ENCODE measurements around the gene PSMC1.

DNA sequence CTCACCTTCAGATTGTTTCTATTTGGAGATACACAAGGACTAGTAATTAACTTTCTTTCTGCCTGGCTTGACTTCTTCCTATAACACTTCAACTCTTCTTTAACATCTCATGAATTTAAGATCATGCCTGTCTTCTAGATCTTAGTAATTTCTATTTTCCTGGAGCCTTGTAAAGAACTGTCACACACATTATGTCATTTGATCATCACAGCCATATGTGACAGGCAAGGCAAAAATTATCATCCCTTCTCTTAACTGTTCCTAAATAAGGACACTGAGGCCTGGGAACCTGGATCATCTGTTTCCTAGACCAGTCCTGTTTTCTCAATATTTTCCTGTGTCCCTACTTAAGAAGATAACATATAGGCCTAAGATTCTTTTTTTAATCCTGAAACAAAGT is 48.1 kb downstream of the PSMC1 start:
- TF ChIP-seq, protein P1, sequence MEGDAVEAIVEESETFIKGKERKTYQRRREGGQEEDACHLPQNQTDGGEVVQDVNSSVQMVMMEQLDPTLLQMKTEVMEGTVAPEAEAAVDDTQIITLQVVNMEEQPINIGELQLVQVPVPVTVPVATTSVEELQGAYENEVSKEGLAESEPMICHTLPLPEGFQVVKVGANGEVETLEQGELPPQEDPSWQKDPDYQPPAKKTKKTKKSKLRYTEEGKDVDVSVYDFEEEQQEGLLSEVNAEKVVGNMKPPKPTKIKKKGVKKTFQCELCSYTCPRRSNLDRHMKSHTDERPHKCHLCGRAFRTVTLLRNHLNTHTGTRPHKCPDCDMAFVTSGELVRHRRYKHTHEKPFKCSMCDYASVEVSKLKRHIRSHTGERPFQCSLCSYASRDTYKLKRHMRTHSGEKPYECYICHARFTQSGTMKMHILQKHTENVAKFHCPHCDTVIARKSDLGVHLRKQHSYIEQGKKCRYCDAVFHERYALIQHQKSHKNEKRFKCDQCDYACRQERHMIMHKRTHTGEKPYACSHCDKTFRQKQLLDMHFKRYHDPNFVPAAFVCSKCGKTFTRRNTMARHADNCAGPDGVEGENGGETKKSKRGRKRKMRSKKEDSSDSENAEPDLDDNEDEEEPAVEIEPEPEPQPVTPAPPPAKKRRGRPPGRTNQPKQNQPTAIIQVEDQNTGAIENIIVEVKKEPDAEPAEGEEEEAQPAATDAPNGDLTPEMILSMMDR (conservative IDR thresholded peaks at IDR 0.05; ENCODE audit: low read depth in 2 of 2), result no peak
- TF ChIP-seq CREB1 (CRISPR knock-in tag; IDR thresholded peaks at IDR 0.05; ENCODE audit: low read depth) (no peak), EZH2 (IDR thresholded peaks at IDR 0.05; ENCODE audit: low read depth, unreplicated experiment) (no peak), STAT1 (IDR thresholded peaks at IDR 0.05; ENCODE audit: unreplicated experiment) (no peak), POLR2AphosphoS5 (IDR thresholded peaks at IDR 0.05; ENCODE audit: low read depth) (no peak)
- TF ChIP-seq, protein P2, sequence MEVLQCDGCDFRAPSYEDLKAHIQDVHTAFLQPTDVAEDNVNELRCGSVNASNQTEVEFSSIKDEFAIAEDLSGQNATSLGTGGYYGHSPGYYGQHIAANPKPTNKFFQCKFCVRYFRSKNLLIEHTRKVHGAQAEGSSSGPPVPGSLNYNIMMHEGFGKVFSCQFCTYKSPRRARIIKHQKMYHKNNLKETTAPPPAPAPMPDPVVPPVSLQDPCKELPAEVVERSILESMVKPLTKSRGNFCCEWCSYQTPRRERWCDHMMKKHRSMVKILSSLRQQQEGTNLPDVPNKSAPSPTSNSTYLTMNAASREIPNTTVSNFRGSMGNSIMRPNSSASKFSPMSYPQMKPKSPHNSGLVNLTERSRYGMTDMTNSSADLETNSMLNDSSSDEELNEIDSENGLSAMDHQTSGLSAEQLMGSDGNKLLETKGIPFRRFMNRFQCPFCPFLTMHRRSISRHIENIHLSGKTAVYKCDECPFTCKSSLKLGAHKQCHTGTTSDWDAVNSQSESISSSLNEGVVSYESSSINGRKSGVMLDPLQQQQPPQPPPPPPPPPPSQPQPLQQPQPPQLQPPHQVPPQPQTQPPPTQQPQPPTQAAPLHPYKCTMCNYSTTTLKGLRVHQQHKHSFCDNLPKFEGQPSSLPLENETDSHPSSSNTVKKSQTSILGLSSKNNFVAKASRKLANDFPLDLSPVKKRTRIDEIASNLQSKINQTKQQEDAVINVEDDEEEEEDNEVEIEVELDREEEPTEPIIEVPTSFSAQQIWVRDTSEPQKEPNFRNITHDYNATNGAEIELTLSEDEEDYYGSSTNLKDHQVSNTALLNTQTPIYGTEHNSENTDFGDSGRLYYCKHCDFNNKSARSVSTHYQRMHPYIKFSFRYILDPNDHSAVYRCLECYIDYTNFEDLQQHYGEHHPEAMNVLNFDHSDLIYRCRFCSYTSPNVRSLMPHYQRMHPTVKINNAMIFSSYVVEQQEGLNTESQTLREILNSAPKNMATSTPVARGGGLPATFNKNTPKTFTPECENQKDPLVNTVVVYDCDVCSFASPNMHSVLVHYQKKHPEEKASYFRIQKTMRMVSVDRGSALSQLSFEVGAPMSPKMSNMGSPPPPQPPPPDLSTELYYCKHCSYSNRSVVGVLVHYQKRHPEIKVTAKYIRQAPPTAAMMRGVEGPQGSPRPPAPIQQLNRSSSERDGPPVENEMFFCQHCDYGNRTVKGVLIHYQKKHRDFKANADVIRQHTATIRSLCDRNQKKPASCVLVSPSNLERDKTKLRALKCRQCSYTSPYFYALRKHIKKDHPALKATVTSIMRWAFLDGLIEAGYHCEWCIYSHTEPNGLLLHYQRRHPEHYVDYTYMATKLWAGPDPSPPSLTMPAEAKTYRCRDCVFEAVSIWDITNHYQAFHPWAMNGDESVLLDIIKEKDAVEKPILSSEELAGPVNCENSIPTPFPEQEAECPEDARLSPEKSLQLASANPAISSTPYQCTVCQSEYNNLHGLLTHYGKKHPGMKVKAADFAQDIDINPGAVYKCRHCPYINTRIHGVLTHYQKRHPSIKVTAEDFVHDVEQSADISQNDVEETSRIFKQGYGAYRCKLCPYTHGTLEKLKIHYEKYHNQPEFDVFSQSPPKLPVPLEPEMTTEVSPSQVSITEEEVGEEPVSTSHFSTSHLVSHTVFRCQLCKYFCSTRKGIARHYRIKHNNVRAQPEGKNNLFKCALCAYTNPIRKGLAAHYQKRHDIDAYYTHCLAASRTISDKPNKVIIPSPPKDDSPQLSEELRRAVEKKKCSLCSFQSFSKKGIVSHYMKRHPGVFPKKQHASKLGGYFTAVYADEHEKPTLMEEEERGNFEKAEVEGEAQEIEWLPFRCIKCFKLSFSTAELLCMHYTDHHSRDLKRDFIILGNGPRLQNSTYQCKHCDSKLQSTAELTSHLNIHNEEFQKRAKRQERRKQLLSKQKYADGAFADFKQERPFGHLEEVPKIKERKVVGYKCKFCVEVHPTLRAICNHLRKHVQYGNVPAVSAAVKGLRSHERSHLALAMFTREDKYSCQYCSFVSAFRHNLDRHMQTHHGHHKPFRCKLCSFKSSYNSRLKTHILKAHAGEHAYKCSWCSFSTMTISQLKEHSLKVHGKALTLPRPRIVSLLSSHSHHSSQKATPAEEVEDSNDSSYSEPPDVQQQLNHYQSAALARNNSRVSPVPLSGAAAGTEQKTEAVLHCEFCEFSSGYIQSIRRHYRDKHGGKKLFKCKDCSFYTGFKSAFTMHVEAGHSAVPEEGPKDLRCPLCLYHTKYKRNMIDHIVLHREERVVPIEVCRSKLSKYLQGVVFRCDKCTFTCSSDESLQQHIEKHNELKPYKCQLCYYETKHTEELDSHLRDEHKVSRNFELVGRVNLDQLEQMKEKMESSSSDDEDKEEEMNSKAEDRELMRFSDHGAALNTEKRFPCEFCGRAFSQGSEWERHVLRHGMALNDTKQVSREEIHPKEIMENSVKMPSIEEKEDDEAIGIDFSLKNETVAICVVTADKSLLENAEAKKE (CRISPR knock-in tag; IDR thresholded peaks at IDR 0.05), result no peak
- TF ChIP-seq, protein P3, sequence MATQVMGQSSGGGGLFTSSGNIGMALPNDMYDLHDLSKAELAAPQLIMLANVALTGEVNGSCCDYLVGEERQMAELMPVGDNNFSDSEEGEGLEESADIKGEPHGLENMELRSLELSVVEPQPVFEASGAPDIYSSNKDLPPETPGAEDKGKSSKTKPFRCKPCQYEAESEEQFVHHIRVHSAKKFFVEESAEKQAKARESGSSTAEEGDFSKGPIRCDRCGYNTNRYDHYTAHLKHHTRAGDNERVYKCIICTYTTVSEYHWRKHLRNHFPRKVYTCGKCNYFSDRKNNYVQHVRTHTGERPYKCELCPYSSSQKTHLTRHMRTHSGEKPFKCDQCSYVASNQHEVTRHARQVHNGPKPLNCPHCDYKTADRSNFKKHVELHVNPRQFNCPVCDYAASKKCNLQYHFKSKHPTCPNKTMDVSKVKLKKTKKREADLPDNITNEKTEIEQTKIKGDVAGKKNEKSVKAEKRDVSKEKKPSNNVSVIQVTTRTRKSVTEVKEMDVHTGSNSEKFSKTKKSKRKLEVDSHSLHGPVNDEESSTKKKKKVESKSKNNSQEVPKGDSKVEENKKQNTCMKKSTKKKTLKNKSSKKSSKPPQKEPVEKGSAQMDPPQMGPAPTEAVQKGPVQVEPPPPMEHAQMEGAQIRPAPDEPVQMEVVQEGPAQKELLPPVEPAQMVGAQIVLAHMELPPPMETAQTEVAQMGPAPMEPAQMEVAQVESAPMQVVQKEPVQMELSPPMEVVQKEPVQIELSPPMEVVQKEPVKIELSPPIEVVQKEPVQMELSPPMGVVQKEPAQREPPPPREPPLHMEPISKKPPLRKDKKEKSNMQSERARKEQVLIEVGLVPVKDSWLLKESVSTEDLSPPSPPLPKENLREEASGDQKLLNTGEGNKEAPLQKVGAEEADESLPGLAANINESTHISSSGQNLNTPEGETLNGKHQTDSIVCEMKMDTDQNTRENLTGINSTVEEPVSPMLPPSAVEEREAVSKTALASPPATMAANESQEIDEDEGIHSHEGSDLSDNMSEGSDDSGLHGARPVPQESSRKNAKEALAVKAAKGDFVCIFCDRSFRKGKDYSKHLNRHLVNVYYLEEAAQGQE (IDR thresholded peaks at IDR 0.05; ENCODE audit: unreplicated experiment), result no peak

All from GM23338 (cell line).